HG03135 (cell line): Measurements from ENCODE around the gene TRHDE.

Experiments
- ATAC-seq: cut with Tn5 transposase; IDR thresholded peaks from one replicate; pipeline ENCODE4 v1.9.1; 2021; ENCODE audit warnings: mild to moderate bottlenecking, moderate library complexity; ENCODE audit not compliant: unreplicated experiment

TRHDE gene

GRCh38 chr12:72272091-72272661 lies at the start of gene TRHDE:
TSS of gene TRHDE (plus strand) at chr12:72272370. CDS start at chr12:72272644, 274 bp downstream.
- no peak for ATAC-seq

- no peak for ATAC-seq
These were observed 45.7 kb upstream of the TRHDE start for GRCh38 chr12:72226510-72226909.

GRCh38 chr12:72228424-72228823 lies 43.7 kb upstream of the TRHDE start:
- no peak for ATAC-seq

- ATAC-seq, result no peak
These were observed 41.6 kb upstream of the TRHDE start for GRCh38 chr12:72230589-72230988.

- ATAC-seq, result no peak
These were observed 37.3 kb upstream of the TRHDE start for GRCh38 chr12:72234886-72235285.

- ATAC-seq, result no peak
These were observed 36.0 kb upstream of the TRHDE start for GRCh38 chr12:72236071-72236705.

- no peak for ATAC-seq
These were observed 30.6 kb upstream of the TRHDE start for GRCh38 chr12:72241552-72241951.

- ATAC-seq, result no peak
These were observed 29.2 kb upstream of the TRHDE start for GRCh38 chr12:72242946-72243345.

- no peak for ATAC-seq
These were observed 25.8 kb upstream of the TRHDE start for GRCh38 chr12:72246370-72246769.

- ATAC-seq, result no peak
These were observed 21.8 kb upstream of the TRHDE start for GRCh38 chr12:72250346-72250745.

- no peak for ATAC-seq
These were observed 15.4 kb upstream of the TRHDE start for GRCh38 chr12:72256725-72257124.

- no peak for ATAC-seq
These were observed 10.3 kb upstream of the TRHDE start for GRCh38 chr12:72261885-72262284.

- ATAC-seq, result no peak
These were observed 7.5 kb upstream of the TRHDE start for GRCh38 chr12:72264548-72265175.

- ATAC-seq, result no peak
These were observed 4.2 kb upstream of the TRHDE start for GRCh38 chr12:72267974-72268373.

- no peak for ATAC-seq
These were observed 3.8 kb upstream of the TRHDE start for GRCh38 chr12:72268386-72268785.

- no peak for ATAC-seq
These were observed 2.7 kb upstream of the TRHDE start for GRCh38 chr12:72269491-72269890.

- no peak for ATAC-seq
These were observed 1.9 kb upstream of the TRHDE start for GRCh38 chr12:72270246-72270645.

- ATAC-seq, result no peak
These were observed 1.2 kb upstream of the TRHDE start for GRCh38 chr12:72270961-72271360.

GRCh38 chr12:72271451-72272090 lies 599 bp upstream of the TRHDE start:
- no peak for ATAC-seq

- ATAC-seq, result no peak
These were observed 745 bp downstream of the TRHDE start for GRCh38 chr12:72272731-72273498.

- no peak for ATAC-seq
These were observed 1.3 kb downstream of the TRHDE start for GRCh38 chr12:72273499-72273837.
